ENCODE results near the gene SLC22A16. TPM values are rescaled to one million over a fixed set of nuclear protein-coding genes. Genes with fewer than 3 reads are reported as not detected.
"Not testable (repeated sequence)": the region's sequence is repeated elsewhere in the genome, so short reads cannot be mapped to it uniquely, and the experiment has no call there.

Gene SLC22A16
- total RNA-seq, 4 donors from 2014 or later, result not detected

GRCh38 chr6:110488606-110489190 lies 12.3 kb upstream of the SLC22A16 start:
- no peak overlapping the region for H3K27ac ChIP-seq
- no peak for DNase-seq (ENCODE audit: low spot score in 2 of 2)
- H3K27me3 ChIP-seq, result no peaks in the 10 kb centered on the region
- H3K9me3 ChIP-seq, result no peaks in the 10 kb centered on the region
- peaks cover 0 to 11% (median 0%) of the 10 kb centered on the region in 4 donors for H3K4me1 ChIP-seq
- TF ChIP-seq EP300 (IDR thresholded peaks at IDR 0.05) (no peak), CTCF (IDR thresholded peaks at IDR 0.05) (no peak), POLR2A (IDR thresholded peaks at IDR 0.05) (no peak)
- H3K36me3 ChIP-seq, result no peaks in the 10 kb centered on the region
- H3K4me3 ChIP-seq, result no peak overlapping the region
- 93 to 94% methylated on average over 6 of the region's 6 CpGs for WGBS, 2 donors

- DNase-seq (ENCODE audit: low spot score in 2 of 2); H3K27me3 ChIP-seq; H3K9me3 ChIP-seq; H3K36me3 ChIP-seq; H3K4me3 ChIP-seq; H3K27ac ChIP-seq: not testable (repeated sequence)
- 87 to 98% methylated on average over 3 of the region's 3 CpGs for WGBS, 2 donors
- H3K4me1 ChIP-seq, result peaks cover 0 to 11% (median 0%) of the 10 kb centered on the region in 4 donors
These were observed 11.6 kb upstream of the SLC22A16 start for GRCh38 chr6:110487968-110488381.

- no peak overlapping the region for H3K4me3 ChIP-seq
- no peaks in the 10 kb centered on the region for H3K9me3 ChIP-seq
- WGBS, 2 donors, result 75 to 83% methylated on average over 1 of the region's 1 CpG
- H3K27me3 ChIP-seq, result no peaks in the 10 kb centered on the region
- no peaks in the 10 kb centered on the region for H3K36me3 ChIP-seq
- no peak for DNase-seq (ENCODE audit: low spot score in 2 of 2)
- H3K27ac ChIP-seq, result no peak overlapping the region
- TF ChIP-seq EP300 (IDR thresholded peaks at IDR 0.05) (no peak), CTCF (IDR thresholded peaks at IDR 0.05) (no peak), POLR2A (IDR thresholded peaks at IDR 0.05) (no peak)
- H3K4me1 ChIP-seq, result peaks cover 0 to 5% (median 0%) of the 10 kb centered on the region in 4 donors
These were observed 10.3 kb upstream of the SLC22A16 start for GRCh38 chr6:110486756-110487155.

- no peak overlapping the region for H3K27ac ChIP-seq
- no peaks in the 10 kb centered on the region for H3K36me3 ChIP-seq
- no peaks in the 10 kb centered on the region for H3K4me1 ChIP-seq
- H3K4me3 ChIP-seq, result no peak overlapping the region
- H3K9me3 ChIP-seq, result peaks cover 0 to 9% (median 0%) of the 10 kb centered on the region in 4 donors
- WGBS, 2 donors, result 50 to 57% methylated on average over 5 of the region's 5 CpGs
- TF ChIP-seq CTCF (IDR thresholded peaks at IDR 0.05), result no peak
- TF ChIP-seq POLR2A (IDR thresholded peaks at IDR 0.05), result no peak
- TF ChIP-seq EP300 (IDR thresholded peaks at IDR 0.05), result no peak
- no peaks in the 10 kb centered on the region for H3K27me3 ChIP-seq
- DNase-seq (ENCODE audit: low spot score in 2 of 2), result no peak
These were observed 9.1 kb upstream of the SLC22A16 start for GRCh38 chr6:110485491-110485890.

GRCh38 chr6:110484321-110484720 lies 7.9 kb upstream of the SLC22A16 start:
- Histone ChIP-seq H3K27ac (no peak overlapping the region), H3K9me3 (peaks cover 0 to 9% (median 0%) of the 10 kb centered on the region in 4 donors), H3K4me1 (no peaks in the 10 kb centered on the region), H3K36me3 (no peaks in the 10 kb centered on the region), H3K4me3 (no peak overlapping the region), H3K27me3 (no peaks in the 10 kb centered on the region)
- DNase-seq (ENCODE audit: low spot score in 2 of 2), result no peak
- WGBS, 2 donors, result 83 to 87% methylated on average over 2 of the region's 2 CpGs
- peak in 1 of 2 donors; percentile 54 for TF ChIP-seq EP300 (IDR thresholded peaks at IDR 0.05)
- TF ChIP-seq CTCF (IDR thresholded peaks at IDR 0.05), result no peak
- TF ChIP-seq POLR2A (IDR thresholded peaks at IDR 0.05), result no peak

Measured in tibial nerve (tissue), 4 donors.